GM12874 (cell line): ENCODE measurements around the gene CEP41.

Experiments used
- CTCF ChIP-seq: IDR thresholded peaks from 2 replicates; pipeline ENCODE4 v1.5.1; 2011; ENCODE audit warnings: low read depth, mild to moderate bottlenecking, control low read depth, low read length, moderate library complexity; ENCODE audit not compliant: insufficient read depth

Gene CEP41

GRCh38 chr7:130386876-130387275 is 53.9 kb downstream of the CEP41 start:
- TF ChIP-seq CTCF: no peak

DNA sequence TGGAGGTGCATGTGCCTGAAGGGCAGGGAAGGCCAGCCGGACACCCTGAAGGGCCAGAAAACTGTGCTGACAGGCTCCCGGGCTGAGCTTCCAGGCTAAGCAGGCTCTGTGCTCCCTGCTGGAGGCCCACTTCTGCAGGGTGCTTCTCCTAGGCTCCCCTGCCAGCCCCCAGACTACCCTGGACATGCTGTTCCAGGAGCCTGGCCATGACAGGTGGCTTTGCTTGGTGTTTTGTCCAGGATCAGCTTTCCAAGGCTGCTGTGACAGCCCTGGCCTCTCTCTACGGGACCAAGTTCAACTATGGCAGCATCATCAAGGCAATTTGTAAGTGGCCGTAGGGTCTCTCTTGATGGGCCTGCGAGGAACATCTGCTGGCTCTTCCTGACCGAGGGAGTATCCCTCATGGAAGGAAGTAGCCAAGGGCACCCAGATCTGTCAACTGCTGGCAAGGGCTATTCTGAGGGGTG is 55.2 kb downstream of the CEP41 start:
- no peak for TF ChIP-seq CTCF

DNA sequence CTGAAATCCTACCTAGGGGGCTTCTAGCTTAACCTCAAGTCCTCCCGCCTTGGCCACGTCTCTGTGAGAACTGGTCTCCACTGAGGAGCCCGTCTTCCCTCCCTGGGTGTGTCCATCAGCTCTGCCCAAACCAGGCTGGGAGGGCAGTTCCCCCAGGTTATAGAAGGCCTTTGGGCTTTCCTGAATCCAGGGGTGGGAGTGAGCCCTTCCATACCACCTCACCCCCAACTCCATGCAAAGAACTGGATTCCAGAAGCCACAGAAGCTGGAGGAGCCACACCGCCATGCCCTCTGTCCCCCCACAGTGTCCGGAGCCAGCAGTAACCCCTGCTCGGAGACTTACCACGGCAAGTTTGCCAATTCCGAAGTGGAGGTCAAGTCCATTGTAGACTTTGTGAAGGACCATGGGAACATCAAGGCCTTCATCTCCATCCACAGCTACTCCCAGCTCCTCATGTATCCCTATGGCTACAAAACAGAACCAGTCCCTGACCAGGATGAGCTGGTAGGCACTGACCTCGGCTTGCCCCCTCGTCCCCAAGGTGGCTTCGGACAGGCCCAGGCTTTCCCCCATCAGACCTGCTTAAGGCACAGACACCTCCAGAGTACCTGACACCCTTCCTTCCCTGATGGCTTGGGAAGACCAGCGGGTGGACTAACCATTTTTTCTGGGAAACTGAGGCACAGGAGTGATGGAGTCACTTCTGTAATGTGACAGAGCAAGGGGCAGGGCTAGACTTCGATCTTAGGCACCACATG is 55.8 kb downstream of the CEP41 start:
- TF ChIP-seq CTCF: no peak

DNA sequence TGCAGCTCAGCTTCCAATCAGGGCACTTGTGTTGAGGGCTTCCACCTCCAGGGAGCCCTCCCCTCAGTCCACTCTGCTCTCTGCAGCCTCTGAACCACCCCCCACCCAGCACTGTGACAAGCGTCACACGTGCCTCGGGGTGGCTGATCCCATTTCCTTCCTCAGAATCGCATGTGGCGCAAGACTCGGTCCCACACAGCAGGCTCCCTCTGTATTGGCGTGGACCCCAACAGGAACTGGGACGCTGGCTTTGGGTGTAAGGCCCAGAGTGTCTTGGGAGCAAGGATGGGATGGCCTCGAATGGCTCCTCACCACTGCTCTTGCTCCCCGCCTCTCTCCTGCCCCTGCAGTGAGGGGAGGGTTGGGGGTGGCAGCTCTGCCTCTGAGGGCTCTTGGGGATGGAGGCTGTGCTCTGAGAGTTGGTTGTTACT is 56.4 kb downstream of the CEP41 start:
- TF ChIP-seq CTCF: no peak

- TF ChIP-seq CTCF: no peak
These were observed 57.4 kb downstream of the CEP41 start for GRCh38 chr7:130383187-130383980.

DNA sequence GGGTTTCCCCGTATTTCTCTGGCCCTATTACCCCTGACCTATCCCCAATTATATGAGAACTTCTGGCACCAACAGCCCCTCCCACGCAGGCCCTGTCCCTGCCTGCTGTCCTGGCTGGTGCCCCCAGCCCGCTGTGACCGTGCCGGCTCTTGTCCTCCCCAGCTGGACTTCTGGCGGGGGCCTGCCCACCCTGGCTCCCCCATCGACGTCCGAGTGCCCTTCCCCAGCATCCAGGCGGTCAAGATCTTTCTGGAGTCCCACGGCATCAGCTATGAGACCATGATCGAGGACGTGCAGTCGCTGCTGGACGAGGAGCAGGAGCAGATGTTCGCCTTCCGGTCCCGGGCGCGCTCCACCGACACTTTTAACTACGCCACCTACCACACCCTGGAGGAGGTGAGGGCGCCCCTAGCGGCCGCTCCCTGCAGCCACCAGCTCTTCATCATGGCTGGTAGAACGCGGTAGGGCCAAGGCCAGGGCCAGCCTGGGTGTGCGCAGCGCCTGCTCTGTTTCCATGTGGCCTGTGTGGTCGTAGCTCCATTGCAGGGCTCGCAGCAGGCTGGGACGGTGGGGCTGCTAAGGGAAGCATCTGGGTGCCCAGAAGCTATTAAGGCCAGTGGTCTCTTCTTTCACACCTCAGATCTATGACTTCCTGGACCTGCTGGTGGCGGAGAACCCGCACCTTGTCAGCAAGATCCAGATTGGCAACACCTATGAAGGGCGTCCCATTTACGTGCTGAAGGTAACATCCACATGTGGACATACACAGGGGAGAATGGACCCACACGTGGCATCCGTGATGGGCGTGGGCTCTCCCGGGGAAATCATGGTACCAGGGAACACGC is 59.1 kb downstream of the CEP41 start:
- no peak for TF ChIP-seq CTCF
